ENCODE measurements around the gene ZNF341. TPM values are rescaled to one million over a fixed set of nuclear protein-coding genes. Genes with fewer than 3 reads are reported as not detected.

ZNF341 gene
- total and polyA plus RNA-seq, 9 of the 15 experiments (the other 6 are each of a cell fraction or from before 2014, with no cell fraction given) = 0.08 to 2.6 (median 1.0) TPM

- TF ChIP-seq CHD7 (IDR thresholded peaks at IDR 0.05; ENCODE audit: low read depth, low read length) (no peak), RFX5 (IDR thresholded peaks at IDR 0.05; ENCODE audit: low read depth, low read length) (no peak), NR1H2 (CRISPR knock-in tag; IDR thresholded peaks at IDR 0.05) (no peak), HDAC6 (IDR thresholded peaks at IDR 0.05; ENCODE audit: low read depth, low read length) (no peak), SRF (CRISPR knock-in tag; IDR thresholded peaks at IDR 0.05) (no peak), CLOCK (CRISPR knock-in tag; IDR thresholded peaks at IDR 0.05; ENCODE audit: borderline replicate concordance) (no peak), ILK (tag; IDR thresholded peaks at IDR 0.05; ENCODE audit: borderline replicate concordance, low read depth) (no peak), TSC22D4 (tag; IDR thresholded peaks at IDR 0.05) (no peak), ZNF134 (CRISPR knock-in tag; conservative IDR thresholded peaks at IDR 0.05) (no peak), ZBED1 (IDR thresholded peaks at IDR 0.05) (peak; percentile 41; the same call in 1 of the 2 replicates), CAMTA2 (CRISPR knock-in tag; conservative IDR thresholded peaks at IDR 0.05) (no peak)
Measured at GRCh38 chr20:33732166-33732970, 572 bp downstream of the ZNF341 start (continued).

Data from K562 (cell line).